GM19463 (cell line): Measurements from ENCODE around the gene COMTD1.

Experiments used
- ATAC-seq: cut with Tn5 transposase; IDR thresholded peaks from one replicate; pipeline ENCODE4 v1.9.1; 2021; ENCODE audit warnings: mild to moderate bottlenecking, moderate library complexity; ENCODE audit not compliant: unreplicated experiment

The COMTD1 gene

DNA sequence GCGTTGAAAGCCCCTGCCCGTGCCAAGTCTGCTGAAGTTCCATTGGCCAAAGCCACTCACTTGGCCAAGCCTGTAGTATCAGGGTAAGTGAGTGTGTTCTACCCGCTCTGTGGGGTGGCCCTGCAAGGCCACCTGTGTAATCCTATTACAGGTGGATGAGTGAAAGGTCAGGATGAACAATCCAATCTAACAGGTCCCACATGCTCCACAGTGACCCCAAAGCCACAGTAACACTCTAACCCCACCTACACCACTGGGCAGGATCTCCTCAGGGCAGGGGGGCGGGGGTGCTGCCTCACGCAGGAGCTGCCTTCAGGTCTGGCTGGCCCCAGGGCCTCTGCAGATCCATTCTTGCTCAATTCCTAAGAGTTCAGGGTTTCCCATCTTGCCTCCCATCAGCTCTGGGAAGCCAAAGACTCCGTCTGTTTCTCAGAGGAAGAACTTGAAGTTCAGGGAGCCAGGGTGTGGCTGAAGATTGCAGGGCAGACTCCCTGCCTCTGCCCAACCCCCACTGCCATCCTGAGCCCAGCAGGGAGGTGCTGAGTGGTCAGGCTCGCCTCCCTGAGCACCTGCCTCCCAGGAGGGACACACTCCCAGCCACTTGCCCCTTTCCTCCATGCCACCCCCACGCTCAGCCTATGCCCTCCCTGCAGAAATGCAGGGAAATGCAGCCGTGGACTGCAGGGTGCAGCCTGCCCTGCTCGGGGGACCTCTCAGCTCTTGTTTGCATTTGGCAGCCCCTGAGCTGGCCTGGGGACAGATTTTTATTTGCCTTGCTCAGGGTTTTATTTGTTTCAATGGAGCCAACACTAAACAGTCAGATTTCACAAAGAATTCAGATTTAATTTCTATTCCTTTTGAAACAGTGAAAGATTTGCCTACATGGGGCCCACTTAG is 9.8 kb upstream of the COMTD1 start:
- no peak for ATAC-seq

GRCh38 chr10:75244487-75245353 is 9.0 kb upstream of the COMTD1 start:
- no peak for ATAC-seq

- no peak for ATAC-seq
Measured at GRCh38 chr10:75243426-75243825, 7.7 kb upstream of the COMTD1 start.

DNA sequence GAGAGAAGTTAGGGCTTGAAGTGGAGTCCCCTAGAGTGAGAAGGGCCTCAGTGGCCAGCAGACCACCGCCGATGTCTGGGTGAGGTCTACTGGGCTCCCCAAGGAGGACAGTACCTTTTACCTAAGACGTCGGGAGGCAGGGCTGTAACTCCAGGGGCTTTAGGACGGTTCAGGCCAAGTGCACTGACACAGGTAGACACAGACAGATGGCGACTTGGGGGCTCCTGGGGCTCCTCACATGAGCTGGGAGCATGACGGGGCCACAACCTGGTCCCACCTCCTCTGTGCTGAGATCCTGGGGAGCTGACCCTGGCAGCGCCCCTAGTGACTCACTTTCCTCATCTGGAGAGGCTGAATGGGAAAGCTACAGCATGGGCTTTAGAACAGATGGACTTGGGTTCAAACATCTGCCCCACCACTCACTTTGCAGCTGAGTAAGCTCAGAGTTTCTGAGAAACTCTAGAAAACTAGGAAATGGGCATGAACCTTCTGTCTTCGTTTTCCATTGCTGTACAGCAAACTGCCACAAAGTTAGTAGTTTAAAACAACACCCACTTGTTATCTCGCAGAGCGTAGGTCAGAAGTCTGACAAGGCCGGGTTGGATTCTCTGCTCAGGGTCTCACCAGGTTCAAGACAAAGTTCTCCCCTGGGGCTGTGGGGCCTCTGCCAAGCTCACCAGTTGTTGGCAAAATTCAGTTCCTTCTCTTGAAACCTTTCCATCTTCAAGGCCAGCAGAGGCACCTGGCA is 4.7 kb upstream of the COMTD1 start:
- no peak for ATAC-seq

DNA sequence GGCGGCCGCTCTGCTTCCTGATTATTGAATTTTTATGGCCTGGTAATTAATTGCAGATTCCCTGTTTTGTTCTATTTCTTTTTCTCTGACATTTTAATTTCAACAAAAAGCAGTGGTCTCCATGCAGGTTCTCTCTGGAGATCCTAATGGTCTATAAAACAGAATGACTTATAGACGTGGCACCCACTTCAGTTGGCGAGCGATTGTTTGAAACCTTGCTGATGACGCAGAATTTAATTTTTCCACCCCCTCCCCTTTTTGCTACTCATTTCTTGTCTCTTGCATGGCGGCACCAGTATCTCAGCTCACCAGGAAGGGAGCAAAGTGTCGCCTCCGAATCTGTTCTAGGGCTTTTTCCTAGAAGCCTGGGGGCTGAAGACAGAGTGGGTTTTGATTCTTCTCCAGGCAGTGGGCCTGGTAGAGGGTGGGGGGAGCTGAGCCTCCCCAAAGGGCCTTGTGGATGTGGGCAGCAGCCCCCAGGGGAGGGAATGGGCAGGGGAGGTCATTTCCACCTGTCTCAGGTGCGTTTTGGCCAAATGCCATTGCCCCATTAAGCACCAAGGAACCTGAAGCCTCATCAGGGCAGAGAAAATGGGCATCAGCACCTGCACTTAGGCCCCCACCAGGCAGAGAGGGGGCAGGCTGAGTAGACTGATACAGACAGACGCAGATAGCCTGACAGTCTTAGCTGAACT is 3.5 kb upstream of the COMTD1 start:
- no peak for ATAC-seq

DNA sequence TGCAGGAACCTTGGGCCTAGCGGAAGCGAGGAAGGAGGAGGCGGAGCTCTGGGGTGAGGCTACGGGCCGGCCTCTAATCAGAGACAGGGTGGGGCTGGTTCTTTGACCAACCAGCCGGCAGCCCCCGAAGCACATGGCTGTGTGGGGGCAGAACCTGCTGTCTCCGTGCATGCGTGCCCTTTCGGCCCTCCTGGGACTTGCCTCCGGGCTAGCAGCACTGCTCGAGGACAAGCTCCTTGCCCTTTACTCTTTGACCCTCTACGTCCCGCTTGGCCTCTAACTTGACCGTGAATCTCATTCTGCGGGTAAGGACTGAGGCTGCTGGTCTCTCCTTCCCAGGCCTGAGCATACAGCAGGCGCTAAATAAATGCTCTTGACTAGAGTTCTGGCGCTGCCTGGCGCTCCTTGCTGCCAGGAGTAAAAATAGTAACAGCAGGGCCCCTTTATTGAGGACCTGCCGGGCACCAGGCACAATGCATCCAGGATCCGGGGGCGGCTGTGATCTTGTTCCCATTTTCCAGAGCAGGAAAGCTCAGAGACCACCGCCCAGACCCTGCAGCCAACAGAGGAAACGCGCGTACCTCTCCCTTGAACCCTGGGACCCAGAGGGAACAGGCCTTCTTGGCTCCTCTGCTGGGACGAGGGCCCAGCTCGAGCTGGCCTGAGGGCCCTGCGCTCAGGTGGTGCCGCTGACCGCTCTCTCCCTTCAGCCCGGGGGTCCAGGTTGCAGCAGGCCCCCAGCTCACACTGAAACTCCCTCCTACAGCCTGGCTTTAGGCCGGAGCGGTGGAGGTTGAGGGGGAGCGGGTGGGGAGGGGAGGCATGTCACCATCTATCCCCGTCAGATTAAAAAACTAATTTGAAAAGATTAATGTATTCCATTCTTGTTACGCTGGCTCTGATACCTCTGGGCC is 2.7 kb upstream of the COMTD1 start:
- ATAC-seq, result no peak

DNA sequence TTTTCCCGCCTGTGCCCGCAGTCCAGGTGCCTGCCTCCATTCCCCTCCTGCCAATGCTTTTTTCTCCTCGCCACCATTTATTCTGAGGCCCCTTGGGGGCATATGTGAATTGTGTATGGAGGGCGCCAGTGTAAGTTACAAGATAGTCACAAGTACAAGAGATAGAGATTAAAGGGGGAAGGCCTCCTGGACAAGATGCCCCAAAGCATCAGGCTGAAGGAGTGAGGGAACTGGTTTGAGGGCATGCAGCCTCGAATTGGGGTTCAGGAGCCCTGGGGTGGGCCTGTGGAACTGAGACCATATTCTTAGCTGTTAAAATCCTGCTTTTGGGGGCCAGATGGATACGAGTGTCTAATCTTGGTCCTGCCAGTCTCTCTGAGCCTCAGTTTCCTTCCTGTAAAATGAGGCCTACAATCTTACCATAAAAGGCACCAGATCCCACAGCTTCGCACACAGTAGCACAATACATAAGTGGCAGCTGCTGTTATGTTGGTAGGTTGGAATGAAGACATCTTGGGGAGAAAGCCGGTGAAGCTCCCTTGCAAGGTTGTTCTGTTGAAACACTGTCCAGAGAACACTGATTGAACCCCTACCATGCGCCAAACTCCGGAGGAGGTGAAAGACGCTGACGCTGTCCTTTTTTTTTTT is 545 bp upstream of the COMTD1 start:
- ATAC-seq, result no peak

GRCh38 chr10:75234683-75235374 is 928 bp downstream of the COMTD1 start:
- ATAC-seq, result peak; percentile 3

GRCh38 chr10:75234017-75234682 is 1.6 kb downstream of the COMTD1 start:
- ATAC-seq, result peak; percentile 40

GRCh38 chr10:75233444-75234016 is 2.2 kb downstream of the COMTD1 start:
- no peak for ATAC-seq

GRCh38 chr10:75231672-75232581 is 3.8 kb downstream of the COMTD1 start:
- no peak for ATAC-seq

DNA sequence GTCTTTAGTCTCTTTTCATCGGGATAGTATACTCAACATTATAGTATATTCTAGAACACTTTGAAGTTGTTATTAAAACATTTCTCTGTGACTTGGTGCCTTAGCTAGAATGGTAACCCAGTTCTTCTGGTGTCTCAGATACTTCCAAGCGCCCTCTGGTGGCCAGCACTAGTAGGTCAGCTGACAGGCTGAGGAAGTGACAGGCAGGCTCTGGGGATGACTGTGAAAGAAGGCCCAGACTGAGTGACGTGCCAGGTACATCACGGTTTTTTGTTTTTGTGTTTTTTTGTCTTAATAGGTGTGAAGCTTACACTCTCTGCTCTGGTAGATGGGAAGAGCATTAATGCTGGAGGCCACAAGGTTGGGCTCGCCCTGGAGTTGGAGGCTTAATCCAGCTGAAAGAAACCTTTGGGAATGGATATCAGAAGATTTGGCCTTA is 5.1 kb downstream of the COMTD1 start:
- peak; percentile 30 for ATAC-seq

- no peak for ATAC-seq
Measured at GRCh38 chr10:75229971-75230370, 5.8 kb downstream of the COMTD1 start.

DNA sequence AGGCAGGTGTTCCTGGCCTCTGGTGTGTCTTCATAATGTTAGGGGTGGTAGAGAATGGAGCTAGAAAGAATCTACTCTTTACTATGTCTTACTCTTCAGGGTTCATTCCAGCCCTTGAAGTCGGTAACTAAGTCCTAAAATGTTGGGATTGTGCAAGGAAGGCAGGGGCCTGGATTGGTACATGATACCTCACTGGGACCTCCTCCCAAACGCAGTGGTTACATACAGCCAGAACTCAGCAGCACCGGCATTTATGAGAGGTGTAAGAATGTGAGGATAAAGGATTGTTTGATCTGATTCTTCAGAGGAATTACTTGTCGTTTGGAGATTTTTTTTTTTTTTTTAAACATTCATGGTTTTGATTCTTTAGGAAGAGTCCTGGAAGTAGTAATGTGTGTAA is 6.9 kb downstream of the COMTD1 start:
- ATAC-seq, result no peak

GRCh38 chr10:75228278-75228677 is 7.5 kb downstream of the COMTD1 start:
- no peak for ATAC-seq

DNA sequence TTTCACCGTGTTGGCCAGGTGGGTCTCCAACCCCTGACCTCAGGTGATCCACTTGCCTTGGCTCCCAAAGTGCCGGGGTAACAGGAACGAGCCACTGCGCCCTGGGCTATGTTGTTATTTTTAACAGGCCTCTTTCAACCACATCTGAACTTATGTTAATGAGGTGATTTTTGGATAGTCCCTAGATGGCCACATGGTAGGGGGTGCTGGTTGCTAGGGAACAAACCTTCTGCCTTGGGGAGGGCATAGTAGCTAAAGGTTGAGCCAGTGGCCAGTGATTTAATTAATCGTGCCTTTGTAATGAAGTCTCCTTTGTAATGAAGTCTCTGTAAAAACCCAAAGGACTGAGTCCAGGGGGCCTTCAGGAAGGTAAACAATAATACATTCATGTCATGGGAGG is 9.1 kb downstream of the COMTD1 start:
- ATAC-seq, result no peak
